Liver (tissue), 3 donors: ENCODE measurements around the gene RAD51AP1.
"Not testable (repeated sequence)": the region's sequence is repeated elsewhere in the genome, so short reads cannot be mapped to it uniquely, and the experiment has no call there.

Source experiments
- EGR1 ChIP-seq, 2 donors: IDR thresholded peaks; 2 replicates each; pipeline ENCODE4 v1.6.1; 2016 to 2018; ENCODE audit warnings: antibody characterized with exemption in 2 of 2, low read depth in 2 of 2
- GABPA ChIP-seq, 2 donors: IDR thresholded peaks in 1 of 2; conservative IDR thresholded peaks in 1 of 2; 2 replicates each; pipeline ENCODE4 v1.6.1; 2016; ENCODE audit warnings: antibody characterized with exemption in 2 of 2, mild to moderate bottlenecking in 1 of 2, moderate library complexity in 1 of 2
- TF ChIP-seq, protein P1 (sequence below): IDR thresholded peaks from 2 replicates; pipeline ENCODE4 v1.6.1; 2016; ENCODE audit warnings: antibody characterized with exemption
- TF ChIP-seq, protein P2 (sequence below): fragments of 150-350 bp; IDR thresholded peaks from 2 replicates; pipeline ENCODE4 v1.5.1; 2017; ENCODE audit warnings: improper control_type of control experiment, low read depth, low read length; ENCODE audit not compliant: missing input control
- donor health status: healthy.
- donor health status: healthy.

DNA sequence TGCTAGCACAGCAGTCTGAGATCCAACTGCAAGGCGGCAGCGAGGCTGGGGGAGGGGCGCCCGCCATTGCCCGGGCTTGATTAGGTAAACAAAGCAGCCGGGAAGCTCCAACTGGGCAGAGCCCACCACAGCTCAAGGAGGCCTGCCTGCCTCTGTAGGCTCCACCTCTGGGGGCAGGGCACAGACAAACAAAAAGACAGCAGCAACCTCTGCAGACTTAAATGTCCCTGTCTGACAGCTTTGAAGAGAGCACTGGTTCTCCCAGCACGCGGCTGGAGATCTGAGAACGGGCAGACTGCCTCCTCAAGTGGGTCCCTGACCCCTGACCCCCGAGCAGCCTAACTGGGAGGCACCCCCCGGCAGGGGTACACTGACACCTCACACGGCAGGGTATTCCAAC, 29.4 kb upstream of the RAD51AP1 start:
- not testable (repeated sequence) for TF ChIP-seq EGR1 (IDR thresholded peaks at IDR 0.05; ENCODE audit: low read depth in 2 of 2); GABPA (IDR thresholded peaks at IDR 0.05 in 1 of 2, conservative IDR thresholded peaks at IDR 0.05 in 1 of 2)
- TF ChIP-seq, protein P1, sequence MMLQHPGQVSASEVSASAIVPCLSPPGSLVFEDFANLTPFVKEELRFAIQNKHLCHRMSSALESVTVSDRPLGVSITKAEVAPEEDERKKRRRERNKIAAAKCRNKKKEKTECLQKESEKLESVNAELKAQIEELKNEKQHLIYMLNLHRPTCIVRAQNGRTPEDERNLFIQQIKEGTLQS = not testable (repeated sequence)
- TF ChIP-seq, protein P2, sequence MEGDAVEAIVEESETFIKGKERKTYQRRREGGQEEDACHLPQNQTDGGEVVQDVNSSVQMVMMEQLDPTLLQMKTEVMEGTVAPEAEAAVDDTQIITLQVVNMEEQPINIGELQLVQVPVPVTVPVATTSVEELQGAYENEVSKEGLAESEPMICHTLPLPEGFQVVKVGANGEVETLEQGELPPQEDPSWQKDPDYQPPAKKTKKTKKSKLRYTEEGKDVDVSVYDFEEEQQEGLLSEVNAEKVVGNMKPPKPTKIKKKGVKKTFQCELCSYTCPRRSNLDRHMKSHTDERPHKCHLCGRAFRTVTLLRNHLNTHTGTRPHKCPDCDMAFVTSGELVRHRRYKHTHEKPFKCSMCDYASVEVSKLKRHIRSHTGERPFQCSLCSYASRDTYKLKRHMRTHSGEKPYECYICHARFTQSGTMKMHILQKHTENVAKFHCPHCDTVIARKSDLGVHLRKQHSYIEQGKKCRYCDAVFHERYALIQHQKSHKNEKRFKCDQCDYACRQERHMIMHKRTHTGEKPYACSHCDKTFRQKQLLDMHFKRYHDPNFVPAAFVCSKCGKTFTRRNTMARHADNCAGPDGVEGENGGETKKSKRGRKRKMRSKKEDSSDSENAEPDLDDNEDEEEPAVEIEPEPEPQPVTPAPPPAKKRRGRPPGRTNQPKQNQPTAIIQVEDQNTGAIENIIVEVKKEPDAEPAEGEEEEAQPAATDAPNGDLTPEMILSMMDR = not testable (repeated sequence)
